K562 (cell line): ENCODE measurements around the gene IGSF3. TPM values are rescaled to one million over a fixed set of nuclear protein-coding genes. Genes with fewer than 3 reads are reported as not detected.

Experiments
- ARID2 ChIP-seq: fragments of 450-650 bp; IDR thresholded peaks from 2 replicates; pipeline ENCODE4 v1.6.1; 2017; ENCODE audit warnings: antibody characterized with exemption, mild to moderate bottlenecking
- ATF4 ChIP-seq: fragments of 450-650 bp; formaldehyde crosslinking; IDR thresholded peaks from 2 replicates; pipeline ENCODE4 v1.4.0; 2022; ENCODE audit warnings: mild to moderate bottlenecking, moderate library complexity
- CBX1 ChIP-seq: sonication (generic); IDR thresholded peaks from 2 replicates; pipeline ENCODE4 v1.6.1; 2016; ENCODE audit warnings: antibody characterized with exemption, low read depth, mild to moderate bottlenecking
- CHD2 ChIP-seq: IDR thresholded peaks from 2 replicates; pipeline ENCODE4 v1.6.1; 2011; ENCODE audit warnings: low read depth, low read length
- E2F6 ChIP-seq, 2 experiments: IDR thresholded peaks; 2 replicates each; pipeline ENCODE4 v1.6.1; 2011; ENCODE audit warnings: borderline replicate concordance in 1 of 2, control low read depth in 1 of 2, low read depth in 1 of 2, low read length in 1 of 2, mild to moderate bottlenecking in 1 of 2, mixed read lengths in 1 of 2, moderate library complexity in 1 of 2; ENCODE audit not compliant: insufficient read depth in 1 of 2, insufficient read length in 1 of 2, poor library complexity in 1 of 2, severe bottlenecking in 1 of 2; ENCODE audit errors: extremely low read depth in 1 of 2
- EHMT2 ChIP-seq: fragments of 450-650 bp; IDR thresholded peaks from 2 replicates; pipeline ENCODE4 v1.6.1; 2018; ENCODE audit warnings: antibody characterized with exemption
- GTF2A2 ChIP-seq: IDR thresholded peaks from 2 replicates; pipeline ENCODE4 v1.6.1; 2016; ENCODE audit warnings: mild to moderate bottlenecking, missing genetic modification characterization, missing compliant biosample characterization
- HMG20B ChIP-seq: fragments of 250-450 bp; sonication (Bioruptor Pico); IDR thresholded peaks from 2 replicates; pipeline ENCODE4 v1.5.0; 2021; ENCODE audit warnings: mild to moderate bottlenecking
- IRF1 ChIP-seq: sonication (generic); formaldehyde crosslinking; IDR thresholded peaks from 2 replicates; pipeline ENCODE4 v1.8.0; 2022; ENCODE audit warnings: missing genetic modification reagents, mild to moderate bottlenecking, borderline replicate concordance
- KAT7 ChIP-seq: sonication (generic); formaldehyde crosslinking; IDR thresholded peaks from 2 replicates; pipeline ENCODE4 v1.8.0; 2022; ENCODE audit warnings: missing genetic modification reagents, mild to moderate bottlenecking, borderline replicate concordance
- KDM4B ChIP-seq, 2 experiments: fragments of 450-650 bp in 1 of 2; sonication (generic) in 1 of 2; IDR thresholded peaks; 2 replicates each; pipeline ENCODE4 v1.6.1; 2016 to 2017; ENCODE audit warnings: borderline replicate concordance in 2 of 2, antibody characterized with exemption in 1 of 2, low read depth in 1 of 2, mild to moderate bottlenecking in 1 of 2
- POLR2B ChIP-seq: fragments of 450-650 bp; IDR thresholded peaks from 2 replicates; pipeline ENCODE4 v1.6.1; 2018; ENCODE audit warnings: low read depth; ENCODE audit not compliant: partially characterized antibody
- RFX1 ChIP-seq: fragments of 450-650 bp; IDR thresholded peaks from 2 replicates; pipeline ENCODE4 v1.6.1; 2016; ENCODE audit warnings: mild to moderate bottlenecking, moderate library complexity
- SIN3B ChIP-seq: fragments of 450-650 bp; IDR thresholded peaks from 2 replicates; pipeline ENCODE4 v1.6.1; 2017; ENCODE audit warnings: low read depth, mild to moderate bottlenecking, moderate library complexity
- VEZF1 ChIP-seq: fragments of 200-800 bp; sonication (Bioruptor generic); IDR thresholded peaks from 2 replicates; pipeline ENCODE4 v1.6.1; 2017; ENCODE audit warnings: missing genetic modification characterization, missing compliant biosample characterization
- XRCC5 ChIP-seq: fragments of 200-400 bp; formaldehyde crosslinking; IDR thresholded peaks from 2 replicates; pipeline ENCODE4 v1.6.1; 2017; ENCODE audit warnings: low read depth, mild to moderate bottlenecking, low read length
- ZBTB17 ChIP-seq: fragments of 450-650 bp; formaldehyde crosslinking; IDR thresholded peaks from 2 replicates; pipeline ENCODE4 v1.4.0; 2020; ENCODE audit warnings: mild to moderate bottlenecking
- ZKSCAN8 ChIP-seq: fragments of 200-800 bp; sonication (Bioruptor generic); IDR thresholded peaks from 2 replicates; pipeline ENCODE4 v1.6.1; 2016; ENCODE audit warnings: missing genetic modification characterization, missing compliant biosample characterization
- ZNF398 ChIP-seq: fragments of 250-450 bp; sonication (Bioruptor Pico); IDR thresholded peaks from 2 replicates; pipeline ENCODE4 v1.8.0; 2021; ENCODE audit warnings: moderate library complexity, mild to moderate bottlenecking, inconsistent platforms
- ZNF584 ChIP-seq: fragments of 200-800 bp; sonication (Bioruptor generic); IDR thresholded peaks from 2 replicates; pipeline ENCODE4 v1.6.1; 2016; ENCODE audit warnings: low read depth, mild to moderate bottlenecking, missing genetic modification characterization, missing compliant biosample characterization
- ZNF589 ChIP-seq: fragments of 200-800 bp; sonication (Bioruptor generic); IDR thresholded peaks from 2 replicates; pipeline ENCODE4 v1.6.1; 2016; ENCODE audit warnings: low read depth, missing genetic modification characterization, missing compliant biosample characterization
- ZNF780A ChIP-seq: fragments of 250-450 bp; sonication (Bioruptor Pico); IDR thresholded peaks from 2 replicates; pipeline ENCODE4 v1.5.0; 2021; ENCODE audit warnings: mild to moderate bottlenecking
- polyA plus RNA-seq, 8 experiments: library from polyadenylated mRNA; depleted of rRNA in 4 of 8; stranded (reverse) in 5 of 8; unstranded in 3 of 8; fragments of >200 nt; fragmentation: Nextera tagmentation in 2 of 8; fragmentation: Illumina TruSeq in 1 of 8; extraction: Ambion mirVana in 2 of 8; extraction: Trizol in 1 of 8; gene quantifications; 2 replicates each; pipeline versions ENCODE4 v1.2.1 to v1.2.3, GENCODE V29; 2011 to 2014; ENCODE audit warnings: inconsistent platforms in 1 of 8, missing spikeins in 1 of 8
- total RNA-seq, 7 experiments: library from RNA; depleted of rRNA in 6 of 7; stranded (reverse); fragments of >200 nt in 6 of 7; fragmentation: Illumina TruSeq in 2 of 7; extraction: Trizol in 2 of 7; gene quantifications; 2 replicates each; pipeline versions ENCODE4 v1.2.1 to v1.2.3, GENCODE V29; 2011 to 2021; ENCODE audit warnings: low replicate concordance in 1 of 7

Gene IGSF3
- total and polyA plus RNA-seq, 9 of the 15 experiments (the other 6 are each of a cell fraction or from before 2014, with no cell fraction given), result 1.1 to 15.0 (median 8.3) TPM

- TF ChIP-seq VEZF1 (CRISPR knock-in tag) (no peak; the same call in 1 of the 2 replicates), XRCC5 (no peak), ZBTB17 (CRISPR knock-in tag) (no peak), SIN3B (no peak), ARID2 (no peak), ZNF584 (CRISPR knock-in tag) (peak; percentile 1; the same call in 1 of the 2 replicates), RFX1 (no peak), POLR2B (no peak), ZNF589 (peak; percentile 12; the same call in 1 of the 2 replicates), ZNF398 (CRISPR knock-in tag) (no peak), IRF1 (CRISPR knock-in tag) (no peak), E2F6 (IDR thresholded peaks at IDR 0.05; ENCODE audit: borderline replicate concordance in 1 of 2, extremely low read depth in 1 of 2, insufficient read depth in 1 of 2, insufficient read length in 1 of 2, low read depth in 1 of 2, low read length in 1 of 2, poor library complexity in 1 of 2, severe bottlenecking in 1 of 2) (no peak), EHMT2 (peak; percentile 62), GTF2A2 (tag) (no peak), CHD2 (no peak), CBX1 (0 out of 2 replicates have a peak, but pooled peaks have one; percentile 29), HMG20B (CRISPR knock-in tag) (no peak), KDM4B (IDR thresholded peaks at IDR 0.05; ENCODE audit: borderline replicate concordance in 2 of 2, low read depth in 1 of 2) (no peak), ZNF780A (no peak), ATF4 (0 out of 2 replicates have a peak, but pooled peaks have one; percentile 23), ZKSCAN8 (no peak), KAT7 (CRISPR knock-in tag) (0 out of 2 replicates have a peak, but pooled peaks have one; percentile 9)
These were observed 12.5 kb upstream of the IGSF3 start (continued) for GRCh38 chr1:116679828-116680628.
